Esophagus squamous epithelium (tissue), 5 donors: ENCODE measurements around the gene KLHL28. TPM values are rescaled to one million over a fixed set of nuclear protein-coding genes. Genes with fewer than 3 reads are reported as not detected.
A peak's percentile ranks its signal among the peaks of the same experiment; 100 is the strongest.

Source experiments
- DNase-seq: peaks from one replicate; lab custom pipeline; 2025; lab: John Stamatoyannopoulos, UW
- H3K27ac ChIP-seq, 4 donors: fragments of 200-600 bp; sonication (generic); one replicate each; pipeline ENCODE4 v1.5.1; 2016 to 2019; ENCODE audit warnings: mild to moderate bottlenecking in 1 of 4
- H3K27me3 ChIP-seq, 4 donors: fragments of 200-600 bp; sonication (generic); 1 replicate in 3 of 4; 2 replicates in 1 of 4; pipeline versions ENCODE4 v1.5.1 to v1.6.0; 2017 to 2021; ENCODE audit warnings: antibody characterized with exemption in 1 of 4
- H3K36me3 ChIP-seq, 3 donors: fragments of 200-600 bp; sonication (generic); one replicate each; pipeline ENCODE4 v1.5.1; 2016 to 2019
- H3K4me1 ChIP-seq, 3 donors: fragments of 200-600 bp; sonication (generic); one replicate each; pipeline ENCODE4 v1.5.1; 2017 to 2019
- H3K4me3 ChIP-seq, 4 donors: fragments of 200-600 bp; sonication (generic); 1 replicate in 3 of 4; 2 replicates in 1 of 4; pipeline ENCODE4 v1.5.1; 2016 to 2019; ENCODE audit warnings: mild to moderate bottlenecking in 2 of 4, moderate library complexity in 1 of 4
- H3K9me3 ChIP-seq, 3 donors: fragments of 200-600 bp; sonication (generic); one replicate each; pipeline ENCODE4 v1.5.1; 2016 to 2019
- CTCF ChIP-seq, 6 experiments: fragments of 450-650 bp in 4 of 6; fragments of 200-600 bp in 2 of 6; sonication (generic) in 2 of 6; IDR thresholded peaks; one replicate each; pipeline ENCODE4 v1.5.1; 2016 to 2019; ENCODE audit warnings: antibody characterized with exemption in 6 of 6, mild to moderate bottlenecking in 4 of 6, moderate library complexity in 4 of 6
- POLR2A ChIP-seq, 4 donors: fragments of 450-650 bp; IDR thresholded peaks; one replicate each; pipeline ENCODE4 v1.6.1; 2017; ENCODE audit warnings: antibody characterized with exemption in 4 of 4, mild to moderate bottlenecking in 4 of 4, moderate library complexity in 3 of 4
- WGBS, 2 donors: methylation state at CpG; one replicate each; pipeline ENCODE4 v1.1.5; 2018; 5-methylcytosine and 5-hydroxymethylcytosine counted together
- intact Hi-C: fragments of 100-400 bp; cut with DNase I; formaldehyde crosslinking; loops from one replicate; pipeline ENCODE4 v1.15.0; 2022
- total RNA-seq, 4 donors: library from RNA; depleted of rRNA; stranded (reverse); fragments of >200 nt; gene quantifications; one replicate each; pipeline ENCODE4 v1.1.0, GENCODE V29; 2016
- donor health status: DM: yes; HTN: yes; CAD: no.

KLHL28 gene
- total RNA-seq, 4 donors from 2014 or later: 7.2 to 10.3 (median 8.4) TPM

GRCh38 chr14:44961151-44961553 lies 595 bp downstream of the KLHL28 start:
- H3K4me1 ChIP-seq: peaks cover 0 to 76% (median 44%) of the 10 kb centered on the region in 3 donors
- H3K27ac ChIP-seq: peak overlapping the region; percentile 89 to 95 (median 94)
- intact Hi-C loops: loop anchor here (5.0 kb wide), 1 partner anchor 176 kb away; the partner anchor contains the start of gene FANCM
- no peak for DNase-seq
- no peaks in the 10 kb centered on the region for H3K36me3 ChIP-seq
- peak overlapping the region; percentile 65 to 94 (median 84) for H3K4me3 ChIP-seq
- WGBS, 2 donors: 1% methylated on average over 14 of the region's 14 CpGs
- TF ChIP-seq POLR2A (IDR thresholded peaks at IDR 0.05) (no peak), CTCF (IDR thresholded peaks at IDR 0.05) (no peak)
- no peaks in the 10 kb centered on the region for H3K27me3 ChIP-seq
- H3K9me3 ChIP-seq: no peaks in the 10 kb centered on the region

- intact Hi-C loops: loop anchor here (5.0 kb wide), 1 partner anchor 177 kb away; the partner anchor contains the start of gene FANCM
- peaks cover 0 to 71% (median 39%) of the 10 kb centered on the region in 3 donors for H3K4me1 ChIP-seq
- no peak for DNase-seq
- WGBS, 2 donors: 0% methylated on average over 3 of the region's 3 CpGs
- TF ChIP-seq CTCF (IDR thresholded peaks at IDR 0.05) (no peak), POLR2A (IDR thresholded peaks at IDR 0.05) (no peak)
- H3K27me3 ChIP-seq: no peaks in the 10 kb centered on the region
- peak overlapping the region; percentile 65 to 94 (median 84) for H3K4me3 ChIP-seq
- peak overlapping the region; percentile 89 to 95 (median 94) for H3K27ac ChIP-seq
- no peaks in the 10 kb centered on the region for H3K9me3 ChIP-seq
- H3K36me3 ChIP-seq: no peaks in the 10 kb centered on the region
These were observed 1.1 kb downstream of the KLHL28 start for GRCh38 chr14:44960646-44961045.

- Histone ChIP-seq H3K4me3 (peak overlapping the region; percentile 1 to 94 (median 44)), H3K4me1 (peaks cover 0 to 66% (median 35%) of the 10 kb centered on the region in 3 donors), H3K27me3 (no peaks in the 10 kb centered on the region), H3K36me3 (no peaks in the 10 kb centered on the region), H3K9me3 (no peaks in the 10 kb centered on the region), H3K27ac (peak overlapping the region in 3 of 4 donors; percentile 94 to 95 (median 95))
- intact Hi-C loops: loop anchor here (5.0 kb wide), 1 partner anchor 177 kb away; the partner anchor contains the start of gene FANCM
- TF ChIP-seq POLR2A (IDR thresholded peaks at IDR 0.05): no peak
- TF ChIP-seq CTCF (IDR thresholded peaks at IDR 0.05): no peak
- 26 to 35% methylated on average over 2 of the region's 2 CpGs for WGBS, 2 donors
- no peak for DNase-seq
These were observed 1.6 kb downstream of the KLHL28 start for GRCh38 chr14:44960146-44960545.

- intact Hi-C loops: no loop called here
- no peaks in the 10 kb centered on the region for H3K9me3 ChIP-seq
- H3K27ac ChIP-seq: peak overlapping the region in 1 of 4 donors; percentile 95
- no peak overlapping the region for H3K4me3 ChIP-seq
- no peaks in the 10 kb centered on the region for H3K27me3 ChIP-seq
- DNase-seq: no peak
- WGBS, 2 donors: 72 to 77% methylated on average over 3 of the region's 3 CpGs
- peaks cover 0 to 60% (median 33%) of the 10 kb centered on the region in 3 donors for H3K4me1 ChIP-seq
- H3K36me3 ChIP-seq: no peaks in the 10 kb centered on the region
- TF ChIP-seq CTCF (IDR thresholded peaks at IDR 0.05) (no peak), POLR2A (IDR thresholded peaks at IDR 0.05) (no peak)
These were observed 2.2 kb downstream of the KLHL28 start for GRCh38 chr14:44959538-44959937.

- no peaks in the 10 kb centered on the region for H3K27me3 ChIP-seq
- no peak overlapping the region for H3K4me3 ChIP-seq
- H3K9me3 ChIP-seq: no peaks in the 10 kb centered on the region
- H3K36me3 ChIP-seq: peaks cover 0 to 5% (median 0%) of the 10 kb centered on the region in 3 donors
- intact Hi-C loops: no loop called here
- DNase-seq: no peak
- WGBS, 2 donors: 93 to 99% methylated on average over 3 of the region's 3 CpGs
- peaks cover 0 to 39% (median 22%) of the 10 kb centered on the region in 3 donors for H3K4me1 ChIP-seq
- no peak for TF ChIP-seq CTCF (IDR thresholded peaks at IDR 0.05)
- no peak for TF ChIP-seq POLR2A (IDR thresholded peaks at IDR 0.05)
- H3K27ac ChIP-seq: no peak overlapping the region
These were observed 4.9 kb downstream of the KLHL28 start for GRCh38 chr14:44956866-44957265.
